Neutrophil (primary cell): Measurements from ENCODE around the gene XPO1.
A peak's percentile ranks its signal among the peaks of the same experiment; 100 is the strongest.

Source experiments
- H3K27ac ChIP-seq: fragments of 200-600 bp; sonication (generic); 2 replicates; pipeline ENCODE4 v1.5.1; 2016; ENCODE audit warnings: mild to moderate bottlenecking, moderate library complexity
- H3K27me3 ChIP-seq: fragments of 200-600 bp; sonication (generic); 2 replicates; pipeline ENCODE4 v1.6.0; 2016; ENCODE audit warnings: mild to moderate bottlenecking
- H3K36me3 ChIP-seq: fragments of 200-600 bp; sonication (generic); 2 replicates; pipeline ENCODE4 v1.5.1; 2017
- H3K4me1 ChIP-seq, 2 experiments: fragments of 200-600 bp in 1 of 2; sonication (generic) in 1 of 2; 1 replicate in 1 of 2; 2 replicates in 1 of 2; pipeline versions ENCODE4 v1.5.1 to v1.6.1; 2013 to 2016; ENCODE audit warnings: low read depth in 1 of 2, low read length in 1 of 2, mild to moderate bottlenecking in 1 of 2, moderate library complexity in 1 of 2; ENCODE audit not compliant: control insufficient read depth in 1 of 2, insufficient read depth in 1 of 2
- H3K4me3 ChIP-seq, 2 experiments: fragments of 200-600 bp in 1 of 2; sonication (generic) in 1 of 2; 1 replicate in 1 of 2; 2 replicates in 1 of 2; pipeline ENCODE4 v1.5.1; 2013 to 2016; ENCODE audit warnings: low read depth in 1 of 2, low read length in 1 of 2, mild to moderate bottlenecking in 1 of 2, moderate library complexity in 1 of 2
- H3K9me3 ChIP-seq: fragments of 200-600 bp; sonication (generic); 2 replicates; pipeline ENCODE4 v1.5.1; 2016
- CTCF ChIP-seq: fragments of 200-600 bp; sonication (generic); IDR thresholded peaks from 2 replicates; pipeline ENCODE4 v1.5.1; 2016; ENCODE audit warnings: antibody characterized with exemption

The XPO1 gene

GRCh38 chr2:61537277-61537949 is 743 bp downstream of the XPO1 start:
- TF ChIP-seq CTCF: no peak
- Histone ChIP-seq H3K4me3 (peak overlapping the region; percentile 77 to 95), H3K27me3 (no peaks in the 10 kb centered on the region), H3K9me3 (no peaks in the 10 kb centered on the region), H3K4me1 (peaks cover 33 to 34% of the 10 kb centered on the region in 2 experiments), H3K36me3 (no peaks in the 10 kb centered on the region), H3K27ac (peak overlapping the region; percentile 97)

GRCh38 chr2:61536572-61537276 is 1.4 kb downstream of the XPO1 start:
- Histone ChIP-seq H3K36me3 (no peaks in the 10 kb centered on the region), H3K27ac (peak overlapping the region; percentile 97), H3K4me1 (peaks cover 33 to 34% of the 10 kb centered on the region in 2 experiments), H3K4me3 (peak overlapping the region; percentile 77 to 95), H3K9me3 (no peaks in the 10 kb centered on the region), H3K27me3 (no peaks in the 10 kb centered on the region)
- no peak for TF ChIP-seq CTCF

GRCh38 chr2:61536180-61536571 is 2.0 kb downstream of the XPO1 start:
- H3K36me3 ChIP-seq: no peaks in the 10 kb centered on the region
- no peak for TF ChIP-seq CTCF
- H3K27ac ChIP-seq: peak overlapping the region; percentile 97
- peaks cover 33 to 34% of the 10 kb centered on the region in 2 experiments for H3K4me1 ChIP-seq
- H3K27me3 ChIP-seq: no peaks in the 10 kb centered on the region
- H3K4me3 ChIP-seq: peak overlapping the region; percentile 77 to 95
- no peaks in the 10 kb centered on the region for H3K9me3 ChIP-seq

GRCh38 chr2:61535449-61535848 is 2.7 kb downstream of the XPO1 start:
- TF ChIP-seq CTCF: no peak
- peak overlapping the region in 1 of 2 experiments; percentile 95 for H3K4me3 ChIP-seq

GRCh38 chr2:61534926-61535325 is 3.2 kb downstream of the XPO1 start:
- Histone ChIP-seq H3K4me3 (no peak overlapping the region), H3K27ac (peak overlapping the region; percentile 9), H3K27me3 (no peaks in the 10 kb centered on the region), H3K36me3 (no peaks in the 10 kb centered on the region), H3K4me1 (peaks cover 33 to 34% of the 10 kb centered on the region in 2 experiments), H3K9me3 (no peaks in the 10 kb centered on the region)
- TF ChIP-seq CTCF: no peak

More at GRCh38 chr2:61535449-61535848, 2.7 kb downstream of the XPO1 start:
- H3K36me3 ChIP-seq: no peaks in the 10 kb centered on the region
- H3K9me3 ChIP-seq: no peaks in the 10 kb centered on the region
- H3K27ac ChIP-seq: peak overlapping the region; percentile 97
- peaks cover 33 to 34% of the 10 kb centered on the region in 2 experiments for H3K4me1 ChIP-seq
- H3K27me3 ChIP-seq: no peaks in the 10 kb centered on the region
